ENCODE results near the gene ANKRD42.
"Not testable (repeated sequence)": the region's sequence is repeated elsewhere in the genome, so short reads cannot be mapped to it uniquely, and the experiment has no call there.

Gene ANKRD42

DNA sequence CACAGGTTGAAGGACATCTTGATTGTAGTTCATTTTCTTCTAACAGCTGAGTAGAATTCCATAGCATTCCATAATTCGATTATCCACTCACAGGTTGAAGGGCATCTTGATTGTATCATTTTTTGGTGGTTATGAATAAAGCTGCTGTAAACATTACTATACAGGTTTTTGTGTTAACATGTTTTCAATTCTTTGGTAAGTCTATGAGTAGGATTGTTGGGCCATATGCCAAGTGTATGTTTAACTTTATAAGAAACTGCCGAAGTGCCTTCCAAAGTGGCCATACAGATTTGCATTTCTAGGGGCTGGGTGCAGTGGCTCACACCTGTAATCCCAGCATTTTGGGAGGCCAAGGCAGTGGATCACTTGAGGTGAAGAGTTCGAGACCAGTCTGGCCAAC, 44.6 kb downstream of the ANKRD42 start:
- Mint-ChIP-seq H3K4me3 (no peak overlapping the region), H3K4me1 (peaks cover 0 to 1% of the 10 kb centered on the region in 2 donors), H3K27ac (no peak overlapping the region), H3K36me3 (peaks cover 4 to 7% of the 10 kb centered on the region in 2 donors), H3K27me3 (no peaks in the 10 kb centered on the region), H3K9me3 (no peaks in the 10 kb centered on the region)
- ATAC-seq (replicated peaks) (no peak), DNase-seq (no peak)

DNA sequence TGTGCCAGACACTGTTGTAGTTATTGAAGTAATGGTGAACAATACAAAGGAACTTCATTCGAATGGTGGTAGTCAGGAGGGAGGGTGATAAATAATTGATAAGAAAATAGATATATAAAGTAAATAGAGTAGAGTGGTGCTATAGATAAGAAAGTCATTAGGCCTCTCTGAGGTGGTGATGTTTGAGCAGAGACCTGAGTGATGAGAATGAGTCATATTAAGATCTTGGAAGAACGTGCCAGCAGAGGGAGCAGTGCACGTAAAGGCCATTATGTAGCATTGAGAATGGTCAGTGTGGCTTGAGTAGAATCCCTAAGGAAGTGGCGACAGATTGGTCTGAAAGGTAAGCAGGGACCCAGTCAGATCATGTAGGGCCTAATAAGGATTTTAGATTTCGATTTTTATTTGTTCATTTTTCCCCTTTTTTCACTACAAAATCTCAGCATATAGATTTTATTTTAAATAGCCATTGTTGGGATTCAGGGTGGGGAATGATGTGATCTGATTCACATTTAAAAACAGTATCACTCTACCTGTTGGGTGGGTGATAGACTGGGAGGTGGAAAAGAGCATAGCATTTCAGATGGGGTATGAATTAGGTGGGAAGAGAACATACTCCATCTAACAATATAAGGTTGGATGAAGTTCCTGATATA, 47.9 kb downstream of the ANKRD42 start:
- Mint-ChIP-seq H3K4me3 (no peak overlapping the region), H3K36me3 (peaks cover 7 to 9% of the 10 kb centered on the region in 2 donors), H3K27ac (no peak overlapping the region), H3K4me1 (peaks cover 0 to 1% of the 10 kb centered on the region in 2 donors), H3K27me3 (no peaks in the 10 kb centered on the region), H3K9me3 (no peaks in the 10 kb centered on the region)
- DNase-seq (no peak), ATAC-seq (replicated peaks) (peak; percentile 41 to 59)

DNA sequence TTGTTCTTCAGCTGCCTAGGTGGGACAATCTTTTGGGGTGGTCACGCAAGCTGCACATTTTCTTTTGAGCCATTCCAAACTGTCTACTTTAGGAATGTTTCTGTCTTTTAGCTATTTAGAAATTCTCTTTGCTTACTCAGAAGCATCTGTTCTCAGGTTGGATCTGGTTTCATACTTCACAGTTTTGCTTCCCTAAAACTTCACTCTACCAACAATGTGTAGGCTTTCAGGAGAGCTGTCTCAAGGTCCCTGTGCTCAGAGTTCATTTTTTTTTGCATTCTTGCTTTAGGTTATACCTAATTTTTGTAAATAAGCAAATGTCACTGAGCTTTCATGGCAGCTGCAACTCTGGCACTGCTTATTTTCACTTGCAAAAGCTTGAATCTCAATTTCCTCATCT, 55.9 kb downstream of the ANKRD42 start:
- Mint-ChIP-seq H3K4me3 (no peak overlapping the region), H3K4me1 (peaks cover 4 to 11% of the 10 kb centered on the region in 2 donors), H3K36me3 (peaks cover 13 to 15% of the 10 kb centered on the region in 2 donors), H3K27me3 (no peaks in the 10 kb centered on the region), H3K9me3 (no peaks in the 10 kb centered on the region), H3K27ac (no peak overlapping the region)
- no peak for DNase-seq
- ATAC-seq (replicated peaks) = peak in 1 of 2 donors; percentile 45

DNA sequence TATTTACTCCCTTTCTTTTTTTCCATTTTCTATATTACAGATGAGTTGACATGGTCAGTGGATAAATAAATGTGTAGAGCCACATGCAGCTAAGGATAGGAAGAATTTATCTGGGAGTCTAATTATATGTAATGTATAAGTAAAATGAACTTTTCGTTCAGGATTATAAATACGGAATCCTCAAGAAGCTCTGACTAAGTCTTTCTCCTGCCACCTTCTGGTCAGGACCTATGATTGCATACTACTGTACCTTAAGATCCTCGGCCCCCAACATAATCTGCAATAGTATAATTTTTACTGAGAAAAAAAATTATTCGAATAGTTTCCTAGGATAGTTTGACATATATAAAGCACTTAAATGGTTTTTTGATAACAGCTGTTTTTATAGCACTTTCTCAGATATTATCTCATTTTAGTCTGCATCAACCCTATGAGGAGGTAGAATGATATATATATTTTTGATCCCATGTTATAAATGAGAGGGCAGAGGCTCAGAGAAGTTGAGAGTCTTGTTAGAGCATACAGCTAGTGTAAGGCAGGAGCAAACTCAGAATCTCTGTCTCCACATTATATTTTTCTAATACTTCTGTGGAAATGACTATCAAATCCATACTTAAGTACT, 56.6 kb downstream of the ANKRD42 start:
- H3K27me3 Mint-ChIP-seq = no peaks in the 10 kb centered on the region
- no peak overlapping the region for H3K4me3 Mint-ChIP-seq
- peaks cover 13 to 15% of the 10 kb centered on the region in 2 donors for H3K36me3 Mint-ChIP-seq
- H3K4me1 Mint-ChIP-seq = peaks cover 4 to 11% of the 10 kb centered on the region in 2 donors
- H3K27ac Mint-ChIP-seq = no peak overlapping the region
- peak; percentile 65 to 67 for ATAC-seq (replicated peaks)
- no peak for DNase-seq
- no peaks in the 10 kb centered on the region for H3K9me3 Mint-ChIP-seq

DNA sequence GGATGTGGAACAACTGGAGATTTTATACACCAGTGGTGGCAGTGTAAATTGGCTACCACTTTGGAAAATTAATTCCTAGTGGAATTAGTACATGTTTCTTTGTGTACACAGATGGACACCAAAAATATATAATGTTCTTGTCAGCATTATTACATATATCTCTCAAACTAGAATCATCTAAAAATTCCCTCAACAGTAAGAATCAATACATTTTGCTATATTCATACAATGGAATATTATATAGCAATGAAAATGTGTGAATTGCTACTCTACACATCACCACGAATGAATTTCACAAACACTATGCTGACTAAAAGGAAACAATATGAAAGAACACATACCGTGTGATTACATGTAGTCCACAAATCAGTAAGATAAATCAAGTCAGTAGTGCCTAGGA, 58.8 kb downstream of the ANKRD42 start:
- no peaks in the 10 kb centered on the region for H3K27me3 Mint-ChIP-seq
- peaks cover 4 to 11% of the 10 kb centered on the region in 2 donors for H3K4me1 Mint-ChIP-seq
- no peaks in the 10 kb centered on the region for H3K9me3 Mint-ChIP-seq
- ATAC-seq (replicated peaks) (no peak), DNase-seq (no peak)
- H3K27ac Mint-ChIP-seq = no peak overlapping the region
- H3K36me3 Mint-ChIP-seq = peaks cover 14 to 20% of the 10 kb centered on the region in 2 donors
- H3K4me3 Mint-ChIP-seq = no peak overlapping the region

DNA sequence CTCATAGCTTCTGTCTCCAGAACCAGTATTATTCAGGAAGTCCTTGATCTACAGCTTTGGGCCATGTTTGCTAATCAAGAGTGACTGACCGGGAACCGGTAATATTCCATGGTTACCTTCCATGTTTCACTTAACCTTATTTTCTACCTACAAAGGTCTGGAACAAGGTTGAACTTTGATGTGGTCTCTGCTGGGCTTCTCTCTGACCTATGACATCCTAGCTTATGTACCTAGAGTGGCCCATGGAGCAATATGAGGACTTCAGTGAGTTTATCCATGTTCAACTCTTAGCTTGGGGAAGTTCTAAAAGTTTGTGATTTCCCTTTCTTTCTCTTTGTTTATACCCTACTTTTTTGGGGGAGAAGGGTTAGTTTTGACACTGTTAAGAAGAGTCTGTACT, 59.4 kb downstream of the ANKRD42 start:
- peaks cover 4 to 11% of the 10 kb centered on the region in 2 donors for H3K4me1 Mint-ChIP-seq
- ATAC-seq (replicated peaks) (no peak), DNase-seq (no peak)
- no peak overlapping the region for H3K4me3 Mint-ChIP-seq
- no peak overlapping the region for H3K27ac Mint-ChIP-seq
- peaks cover 14 to 24% of the 10 kb centered on the region in 2 donors for H3K36me3 Mint-ChIP-seq
- no peaks in the 10 kb centered on the region for H3K9me3 Mint-ChIP-seq
- no peaks in the 10 kb centered on the region for H3K27me3 Mint-ChIP-seq

DNA sequence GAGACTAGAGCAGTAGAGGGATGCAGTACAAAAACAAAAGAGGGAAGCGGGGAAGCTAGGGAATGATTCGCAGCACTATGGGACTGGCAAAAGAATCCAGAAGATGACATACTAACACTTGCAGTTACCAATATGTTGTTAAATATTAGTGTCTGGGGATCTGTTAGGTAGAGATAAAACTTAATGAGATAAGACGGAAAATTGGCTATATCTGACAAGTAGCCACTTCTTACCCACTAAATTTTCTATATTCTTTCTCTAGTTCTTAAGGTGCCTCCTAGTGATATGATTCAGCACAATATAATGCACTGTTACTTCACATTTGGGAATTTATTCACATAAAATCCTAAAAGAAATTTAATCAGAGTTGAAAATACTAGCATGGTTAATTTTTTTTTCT, 61.9 kb downstream of the ANKRD42 start:
- no peaks in the 10 kb centered on the region for H3K27me3 Mint-ChIP-seq
- H3K27ac Mint-ChIP-seq = no peak overlapping the region
- ATAC-seq (replicated peaks) = no peak
- no peak overlapping the region for H3K4me3 Mint-ChIP-seq
- H3K9me3 Mint-ChIP-seq = no peaks in the 10 kb centered on the region
- H3K4me1 Mint-ChIP-seq = no peaks in the 10 kb centered on the region
- H3K36me3 Mint-ChIP-seq = peaks cover 8 to 19% of the 10 kb centered on the region in 2 donors
- no peak for DNase-seq

DNA sequence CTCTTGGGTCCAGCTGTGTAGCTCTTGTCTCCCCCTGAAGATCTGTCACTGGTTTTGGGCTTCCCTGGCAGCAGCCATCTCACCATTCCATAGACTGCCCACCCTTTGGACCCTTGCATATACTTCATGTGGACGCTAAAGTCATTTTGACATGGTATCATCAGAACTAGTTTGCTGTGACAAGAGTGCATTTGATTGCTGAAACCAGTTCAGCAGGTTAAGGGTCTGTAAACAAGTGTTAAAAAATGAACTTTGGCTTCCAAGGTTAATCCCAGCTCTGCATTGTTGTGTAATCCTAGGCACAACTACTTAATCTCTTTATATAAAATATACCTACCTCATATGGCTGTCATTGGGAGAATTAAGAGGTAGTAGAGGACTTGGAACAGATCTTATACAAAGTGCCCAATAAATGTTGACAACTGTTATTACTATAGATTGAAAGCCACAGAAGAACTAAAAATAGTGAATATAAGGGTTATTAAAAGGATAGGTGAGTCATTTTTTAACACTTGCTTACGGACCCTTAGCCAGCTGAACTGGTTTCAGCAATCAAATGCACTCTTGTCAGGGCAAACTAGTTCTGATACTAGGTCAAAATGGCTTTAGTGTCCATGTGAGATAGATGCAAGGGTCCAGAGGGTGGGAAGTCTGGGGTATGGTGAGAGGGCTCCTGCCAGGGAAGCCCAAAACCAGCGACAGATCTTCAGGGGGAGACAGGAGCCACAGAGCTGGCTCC, 63.3 kb downstream of the ANKRD42 start:
- DNase-seq (no peak), ATAC-seq (replicated peaks) (no peak)
- Mint-ChIP-seq H3K27me3 (no peaks in the 10 kb centered on the region), H3K36me3 (peaks cover 12 to 23% of the 10 kb centered on the region in 2 donors), H3K4me3 (no peak overlapping the region), H3K27ac (no peak overlapping the region), H3K4me1 (no peaks in the 10 kb centered on the region), H3K9me3 (no peaks in the 10 kb centered on the region)

DNA sequence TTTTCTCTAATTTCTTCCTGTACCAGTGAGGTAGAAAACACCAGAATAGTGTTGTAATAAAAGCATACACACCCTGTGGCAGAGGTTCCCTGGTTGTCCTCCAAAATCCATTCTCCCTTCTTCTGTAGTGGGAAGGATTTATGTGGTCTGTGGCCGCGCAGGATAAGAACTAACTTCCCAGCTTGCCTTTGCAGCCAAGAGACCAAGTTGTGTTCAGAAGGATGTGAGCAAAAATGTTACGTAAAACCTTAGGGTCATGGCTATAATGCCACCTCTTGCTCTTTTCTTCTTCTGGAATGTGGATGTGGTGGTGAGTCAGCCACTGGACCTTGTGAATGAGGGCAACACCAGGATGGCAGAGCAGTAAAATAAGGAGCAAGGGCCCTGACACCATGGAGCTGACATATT, 64.3 kb downstream of the ANKRD42 start:
- Mint-ChIP-seq H3K4me3 (no peak overlapping the region), H3K36me3 (peaks cover 7 to 20% of the 10 kb centered on the region in 2 donors), H3K4me1 (no peaks in the 10 kb centered on the region), H3K27ac (no peak overlapping the region), H3K27me3 (no peaks in the 10 kb centered on the region), H3K9me3 (no peaks in the 10 kb centered on the region)
- DNase-seq (no peak), ATAC-seq (replicated peaks) (no peak)

DNA sequence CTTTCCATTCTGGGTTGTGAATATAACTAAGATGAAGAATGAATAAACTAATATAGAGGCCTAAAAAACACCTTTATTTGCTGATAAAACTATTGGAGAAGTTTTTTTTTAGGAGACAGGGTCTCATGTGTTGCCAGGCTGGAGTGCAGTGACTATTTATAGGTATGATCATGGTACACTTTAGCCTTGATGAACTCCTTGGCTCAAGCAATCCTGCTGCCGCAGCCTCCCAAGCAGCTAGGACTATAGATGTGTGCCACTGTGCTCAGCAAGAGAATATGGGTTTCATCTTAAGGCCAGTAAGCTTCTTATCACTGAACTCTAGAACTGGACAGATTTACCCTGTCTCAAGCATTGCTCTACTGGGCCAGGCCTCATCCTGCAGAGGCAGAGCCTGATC, 66.0 kb downstream of the ANKRD42 start:
- H3K36me3 Mint-ChIP-seq = peaks cover 11 to 31% of the 10 kb centered on the region in 2 donors

DNA sequence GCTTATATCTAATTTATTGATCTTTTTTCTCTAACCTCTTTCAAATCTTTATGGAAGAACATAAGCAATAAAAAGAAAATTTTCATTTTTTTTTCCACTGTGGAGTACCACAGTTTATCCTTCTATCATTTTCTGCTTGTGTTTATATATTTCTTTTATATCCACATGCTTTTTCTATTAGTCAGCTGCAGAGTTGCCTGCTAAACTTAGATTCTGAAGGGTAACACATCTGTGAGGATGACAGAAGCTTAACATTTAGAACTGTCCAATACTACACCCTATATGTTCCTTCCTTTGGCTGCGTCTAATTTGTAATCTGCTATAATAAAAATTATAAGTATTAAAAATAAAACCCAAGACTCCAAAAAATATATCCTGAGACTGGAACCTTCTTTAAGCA, 71.8 kb downstream of the ANKRD42 start:
- ATAC-seq (replicated peaks) = no peak
- no peaks in the 10 kb centered on the region for H3K27me3 Mint-ChIP-seq
- no peak for DNase-seq
- H3K27ac Mint-ChIP-seq = no peak overlapping the region
- peaks cover 10 to 18% of the 10 kb centered on the region in 2 donors for H3K4me1 Mint-ChIP-seq
- no peaks in the 10 kb centered on the region for H3K9me3 Mint-ChIP-seq
- H3K4me3 Mint-ChIP-seq = no peak overlapping the region
- H3K36me3 Mint-ChIP-seq = peaks cover 38 to 60% of the 10 kb centered on the region in 2 donors

More for the DNA sequence above, 66.0 kb downstream of the ANKRD42 start:
- Mint-ChIP-seq H3K27me3 (no peaks in the 10 kb centered on the region), H3K4me1 (no peaks in the 10 kb centered on the region), H3K27ac (no peak overlapping the region), H3K9me3 (no peaks in the 10 kb centered on the region), H3K4me3 (no peak overlapping the region)
- no peak for ATAC-seq (replicated peaks)
- no peak for DNase-seq

DNA sequence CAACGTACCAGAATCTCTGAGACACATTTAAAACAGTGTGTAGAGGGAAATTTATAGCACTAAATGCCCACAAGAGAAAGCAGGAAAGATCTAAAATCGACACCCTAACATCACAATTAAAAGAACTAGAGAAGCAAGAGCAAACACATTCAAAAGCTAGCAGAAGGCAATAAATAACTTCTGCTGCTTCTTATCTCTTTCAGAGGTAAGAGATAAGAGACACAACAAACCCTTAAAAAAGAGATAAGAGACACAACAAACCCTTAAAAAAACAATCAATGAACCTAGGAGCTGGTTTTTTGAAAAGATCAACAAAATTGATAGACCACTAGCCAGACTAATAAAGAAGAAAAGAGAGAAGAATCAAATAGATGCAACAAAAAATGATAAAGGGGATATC, 75.6 kb downstream of the ANKRD42 start:
- not testable (repeated sequence) for H3K4me3 Mint-ChIP-seq

DNA sequence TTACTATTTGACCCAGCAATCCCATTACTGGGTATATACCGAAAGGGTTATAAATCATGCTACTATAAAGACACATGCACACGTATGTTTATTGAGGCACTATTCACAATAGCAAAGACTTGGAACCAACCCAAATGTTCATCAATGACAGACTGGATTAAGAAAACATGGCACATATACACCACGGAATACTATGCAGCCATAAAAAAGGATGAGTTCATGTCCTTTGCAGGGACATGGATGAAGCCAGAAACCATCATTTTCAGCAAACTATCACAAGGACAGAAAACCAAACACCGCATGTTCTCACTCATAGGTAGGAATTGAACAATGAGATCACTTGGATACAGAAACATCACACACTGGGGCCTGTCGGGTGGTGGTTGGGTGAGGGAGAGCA, 78.2 kb downstream of the ANKRD42 start:
- DNase-seq; ATAC-seq (replicated peaks); H3K9me3 Mint-ChIP-seq; H3K27ac Mint-ChIP-seq; H3K4me3 Mint-ChIP-seq; H3K27me3 Mint-ChIP-seq: not testable (repeated sequence)
- Mint-ChIP-seq H3K36me3 (peaks cover 47 to 56% of the 10 kb centered on the region in 2 donors), H3K4me1 (peaks cover 12 to 19% of the 10 kb centered on the region in 2 donors)

More for the DNA sequence above, 75.6 kb downstream of the ANKRD42 start:
- Mint-ChIP-seq H3K36me3 (peaks cover 51 to 68% of the 10 kb centered on the region in 2 donors), H3K4me1 (peaks cover 12 to 19% of the 10 kb centered on the region in 2 donors)
- not testable (repeated sequence) for DNase-seq; H3K27me3 Mint-ChIP-seq; H3K9me3 Mint-ChIP-seq; H3K27ac Mint-ChIP-seq; ATAC-seq (replicated peaks)

DNA sequence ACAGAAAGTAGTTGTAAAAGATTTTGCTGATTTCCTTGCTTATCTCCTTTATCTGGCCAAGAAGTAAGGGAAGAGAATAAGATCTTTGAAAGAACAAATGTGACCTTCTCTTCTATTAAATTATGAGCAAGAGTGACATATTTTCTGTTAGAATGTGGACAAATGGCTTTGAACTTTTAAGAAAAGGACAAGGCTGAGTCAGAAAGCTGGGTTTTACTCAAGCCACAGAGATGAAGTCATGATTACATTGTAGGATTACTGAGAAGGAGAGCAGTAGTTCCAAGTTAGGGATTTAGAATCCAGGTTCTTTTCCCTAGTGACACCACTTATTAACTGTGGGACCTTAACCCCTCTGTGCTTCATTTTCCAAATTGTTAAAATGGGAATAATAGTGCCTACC, 79.1 kb downstream of the ANKRD42 start:
- H3K36me3 Mint-ChIP-seq = peaks cover 38 to 49% of the 10 kb centered on the region in 2 donors
- peaks cover 12 to 19% of the 10 kb centered on the region in 2 donors for H3K4me1 Mint-ChIP-seq
- ATAC-seq (replicated peaks) (no peak), DNase-seq (no peak)
- H3K4me3 Mint-ChIP-seq = no peak overlapping the region
- no peaks in the 10 kb centered on the region for H3K27me3 Mint-ChIP-seq
- H3K27ac Mint-ChIP-seq = no peak overlapping the region
- H3K9me3 Mint-ChIP-seq = peaks cover 0 to 3% of the 10 kb centered on the region in 2 donors

Measured in stimulated activated naive B cell treated with anti-CD40 and anti-IgM and Interleukin-4, amounts not matched to agents 10 μg/mL and 1 μg/mL and 100 μg/mL, for 72 hours (primary cell).